ENCODE data around the gene LONP2.
"Not testable (repeated sequence)": the region's sequence is repeated elsewhere in the genome, so short reads cannot be mapped to it uniquely, and the experiment has no call there.

The LONP2 gene

DNA sequence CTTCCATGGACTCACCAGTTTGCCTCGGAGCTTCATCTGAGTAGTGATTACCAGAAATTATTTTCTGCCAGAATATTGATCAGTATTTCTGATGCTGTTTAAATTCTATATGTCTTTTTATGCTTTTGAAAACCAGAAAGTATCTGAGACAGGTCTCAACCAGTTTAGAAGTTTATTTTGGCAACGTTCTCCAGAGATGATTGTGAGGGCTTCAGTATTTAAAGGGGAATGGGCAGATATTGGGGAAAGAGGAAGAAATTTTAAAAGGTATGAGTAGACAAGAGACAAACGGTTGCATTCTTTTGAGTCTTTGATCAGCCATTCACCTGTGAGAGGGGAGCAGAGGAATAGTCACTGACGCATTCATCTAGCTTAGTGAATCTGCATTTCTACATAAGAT, 47.7 kb downstream of the LONP2 start:
- no peak for DNase-seq

DNA sequence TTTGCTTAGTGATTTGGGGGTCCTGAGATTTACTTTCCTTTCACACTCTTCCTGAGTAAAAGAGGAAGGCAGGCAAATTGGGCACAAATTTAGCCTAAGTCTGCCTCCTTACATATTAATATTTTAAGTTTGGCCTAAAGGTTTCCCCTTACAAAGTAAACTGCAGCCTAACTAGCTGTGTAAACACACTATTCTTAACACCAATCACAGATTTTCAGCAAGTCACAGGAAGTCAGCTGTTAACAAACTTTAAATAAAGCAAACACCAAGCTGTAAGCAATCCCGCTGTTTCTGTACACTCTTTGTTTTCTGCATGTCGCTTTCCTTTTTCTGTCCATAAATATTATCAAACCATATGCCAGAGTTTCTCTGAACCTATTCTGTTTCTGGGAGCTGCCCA, 48.4 kb downstream of the LONP2 start:
- no peak for DNase-seq

DNA sequence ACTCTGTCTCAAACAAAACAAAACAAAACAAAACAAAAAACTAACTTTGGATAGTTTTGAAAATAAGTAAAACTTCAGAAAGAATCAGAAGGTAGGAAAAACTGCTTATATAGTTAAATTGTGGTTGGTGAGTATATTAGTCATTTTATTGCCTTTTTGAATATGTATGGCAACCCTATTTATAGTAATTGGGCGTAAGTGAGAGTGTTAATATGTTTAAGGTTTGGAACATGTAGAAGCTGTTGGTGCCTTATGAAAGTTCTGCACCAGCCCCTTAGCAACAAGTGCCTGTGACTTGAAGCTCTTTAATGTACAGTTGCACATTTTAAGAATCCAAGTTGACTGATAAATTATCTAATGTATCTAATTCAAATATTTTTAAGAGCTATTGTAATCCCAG, 50.6 kb downstream of the LONP2 start:
- DNase-seq, result no peak

DNA sequence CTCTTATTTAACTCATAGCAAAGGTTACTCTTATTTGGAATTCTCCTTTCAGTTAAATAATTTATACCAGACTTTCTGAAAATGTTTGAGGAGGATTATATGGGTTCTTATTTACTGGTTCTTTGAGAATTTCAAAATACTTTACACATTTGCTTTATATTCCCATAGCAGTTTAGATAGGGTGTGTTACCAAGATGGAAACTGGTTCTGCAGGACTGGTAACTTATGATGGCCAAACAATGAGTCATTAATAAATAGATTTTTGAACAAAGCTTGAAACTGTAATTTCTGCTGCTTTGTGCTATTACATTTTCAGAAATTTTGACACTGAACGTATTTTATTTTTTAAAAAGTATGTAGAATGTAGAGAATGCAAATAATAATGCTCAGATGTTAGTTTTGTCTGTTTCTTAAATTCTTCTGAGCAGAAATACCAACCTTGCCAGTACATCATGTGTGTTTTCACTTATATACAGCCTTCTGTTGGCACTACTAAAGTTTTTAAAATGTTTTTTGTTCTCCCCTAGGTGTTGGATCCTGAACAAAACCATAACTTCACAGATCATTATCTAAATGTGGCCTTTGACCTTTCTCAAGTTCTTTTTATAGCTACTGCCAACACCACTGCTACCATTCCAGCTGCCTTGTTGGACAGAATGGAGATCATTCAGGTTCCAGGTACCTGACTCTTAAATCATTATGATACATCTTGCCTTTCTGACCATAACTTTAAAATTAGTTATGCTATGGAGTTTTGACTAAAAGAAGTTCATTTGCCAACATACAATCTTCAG, 51.6 kb downstream of the LONP2 start:
- DNase-seq, result no peak

DNA sequence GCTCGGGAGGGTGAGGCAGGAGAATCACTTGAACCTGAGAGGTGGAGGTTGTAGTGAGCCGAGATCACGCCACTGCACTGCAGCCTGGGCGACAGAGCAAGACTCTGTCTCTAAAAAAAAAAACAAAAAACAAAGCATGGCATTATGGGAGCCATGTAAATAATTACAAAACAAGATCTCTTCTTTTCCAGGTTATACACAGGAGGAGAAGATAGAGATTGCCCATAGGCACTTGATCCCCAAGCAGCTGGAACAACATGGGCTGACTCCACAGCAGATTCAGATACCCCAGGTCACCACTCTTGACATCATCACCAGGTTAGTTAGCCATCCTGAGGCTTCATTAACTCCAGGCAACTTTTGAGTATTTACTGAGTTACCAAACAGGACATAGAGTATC, 55.4 kb downstream of the LONP2 start:
- no peak for DNase-seq

DNA sequence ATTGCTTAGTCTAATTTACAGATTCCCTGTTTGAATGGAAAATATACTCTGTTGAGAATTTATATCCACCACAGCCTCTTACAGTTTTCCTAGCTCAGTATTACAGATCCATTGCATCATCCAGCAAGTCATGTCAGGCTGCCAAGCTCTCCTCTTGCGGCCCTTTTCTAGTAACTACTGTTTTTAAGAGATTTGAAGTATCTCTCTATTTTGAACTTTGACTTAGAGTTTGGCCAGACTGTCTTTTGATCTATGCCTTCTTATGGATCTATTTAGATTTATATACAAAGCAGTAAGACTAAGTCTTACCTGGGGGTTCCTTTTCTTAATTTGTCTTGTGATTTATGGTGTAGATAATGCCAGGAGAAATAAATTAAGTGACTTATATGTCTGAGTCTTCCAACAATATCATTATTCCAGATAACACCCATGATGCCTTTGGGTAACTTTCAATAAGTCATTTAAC, 56.3 kb downstream of the LONP2 start:
- DNase-seq, result no peak

DNA sequence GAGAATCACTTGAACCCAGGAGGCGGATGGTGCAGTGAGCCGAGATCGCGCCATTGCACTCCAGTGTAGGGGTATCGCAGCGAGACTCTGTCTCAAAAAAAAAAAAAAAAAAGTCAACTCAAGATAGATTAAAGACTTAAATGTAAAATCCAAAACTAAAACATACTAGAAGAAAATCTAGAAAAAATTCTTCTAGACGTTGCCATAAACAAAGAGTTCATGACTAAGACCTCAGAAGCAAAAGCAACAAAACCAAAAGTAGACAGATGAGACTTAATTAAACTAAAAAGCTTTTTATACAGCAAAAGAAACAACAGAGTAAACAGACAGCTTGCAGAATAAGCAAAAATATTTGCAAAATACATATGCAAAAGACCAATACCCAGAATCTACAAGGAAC, 64.4 kb downstream of the LONP2 start:
- DNase-seq, result no peak

DNA sequence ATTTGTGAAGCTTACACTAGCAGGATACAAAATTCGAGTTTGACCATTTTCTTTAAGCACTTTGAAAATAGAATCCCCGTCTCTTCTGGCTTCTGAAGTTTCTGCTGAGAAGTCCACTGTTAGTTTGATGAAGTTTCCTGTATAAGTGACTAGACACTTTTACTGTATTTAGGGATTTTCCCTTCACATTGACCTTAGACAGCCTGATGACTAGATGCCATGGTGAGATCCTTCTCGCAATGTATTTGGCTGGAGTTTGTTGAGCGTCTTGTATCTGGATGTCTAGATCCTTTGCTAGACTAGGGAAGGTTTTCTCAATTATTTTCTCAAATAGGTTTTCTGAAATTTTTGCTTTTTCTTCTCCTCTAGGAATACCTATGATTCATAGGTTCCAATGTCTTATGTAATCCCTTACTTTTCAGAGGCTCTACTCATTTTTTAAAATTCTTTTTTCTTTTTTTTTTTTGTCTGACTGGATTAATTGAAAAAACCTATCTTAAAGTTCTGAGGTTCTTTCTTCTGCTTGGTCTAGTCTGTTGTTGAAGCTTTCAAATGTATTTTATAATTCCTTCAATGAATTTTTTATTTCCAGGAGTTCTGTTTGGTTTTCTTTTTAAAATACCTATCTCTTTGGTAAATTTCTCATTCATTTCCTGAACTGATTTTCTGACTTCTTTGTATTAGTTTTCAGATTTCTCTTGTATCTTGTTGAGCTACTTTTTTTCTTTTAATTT, 67.0 kb downstream of the LONP2 start:
- DNase-seq, result no peak

DNA sequence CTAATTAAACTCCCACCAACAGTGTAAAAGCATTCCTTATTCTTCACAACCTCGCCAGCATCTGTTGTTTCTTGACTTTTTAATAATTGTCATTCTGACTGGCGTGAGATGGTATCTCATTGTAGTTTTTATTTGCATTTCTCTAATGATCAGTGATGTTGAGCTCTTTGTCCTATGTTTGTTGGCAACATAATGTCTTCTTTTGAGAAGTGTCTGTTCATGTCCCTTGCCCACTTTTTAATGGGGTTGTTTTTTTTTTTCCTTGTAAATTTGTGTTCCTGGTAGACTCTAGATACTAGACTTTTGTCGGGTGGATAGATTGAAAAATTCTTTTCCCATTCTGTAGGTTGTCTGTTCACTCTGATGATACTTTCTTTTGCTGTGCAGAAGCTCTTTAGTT, 69.8 kb downstream of the LONP2 start:
- not testable (repeated sequence) for DNase-seq

DNA sequence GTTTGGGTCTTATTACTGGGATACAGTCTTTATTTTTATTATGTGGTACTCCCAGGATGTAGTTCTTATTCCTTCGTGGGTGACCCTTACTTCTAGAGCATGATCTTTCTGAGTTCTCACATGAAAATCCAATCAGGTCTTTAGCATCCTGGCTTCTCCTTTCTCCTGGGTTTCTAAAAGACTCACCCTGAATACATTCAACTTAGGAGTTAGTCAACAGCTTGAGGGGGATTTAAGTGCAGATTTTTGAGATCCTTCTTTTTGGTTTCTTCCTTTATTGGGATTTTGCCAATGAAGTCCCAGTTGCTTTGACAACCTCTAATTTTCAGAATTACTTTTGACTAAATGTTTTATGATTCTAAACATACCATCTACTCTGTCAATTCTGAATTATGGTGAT, 72.9 kb downstream of the LONP2 start:
- DNase-seq, result no peak

DNA sequence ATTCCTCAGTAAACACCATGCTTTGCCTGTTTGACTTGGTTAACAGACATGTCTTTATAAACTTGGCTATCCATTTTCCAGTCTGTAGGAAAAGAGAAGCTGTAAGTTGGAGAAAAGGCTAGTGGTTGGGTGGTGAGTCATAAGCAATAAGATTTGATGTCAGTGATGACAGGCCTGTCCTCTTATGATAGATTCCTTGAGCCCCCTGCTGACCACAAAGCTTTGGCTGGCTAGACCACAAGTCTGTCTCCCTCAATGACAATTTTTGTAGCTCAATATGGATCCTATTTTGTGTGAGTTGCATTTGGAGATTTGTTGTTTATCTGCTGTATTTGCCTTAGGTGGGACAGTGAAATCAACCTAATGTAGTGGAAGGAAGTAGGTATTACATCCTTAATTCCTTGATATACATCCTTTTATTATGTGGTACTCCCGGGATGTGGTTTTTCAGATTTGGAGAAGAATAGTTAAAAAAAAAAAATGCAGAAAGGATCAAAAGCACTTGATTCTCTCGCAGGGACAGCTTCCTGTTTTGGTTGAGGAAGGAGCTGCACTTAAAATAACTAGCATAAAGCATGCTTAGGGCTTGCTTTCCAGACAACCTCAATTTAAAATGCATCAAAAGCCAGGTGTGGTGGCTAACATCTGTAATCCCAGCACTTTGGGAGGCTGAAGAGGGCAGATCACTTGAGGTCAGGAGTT, 73.7 kb downstream of the LONP2 start:
- DNase-seq, result no peak

DNA sequence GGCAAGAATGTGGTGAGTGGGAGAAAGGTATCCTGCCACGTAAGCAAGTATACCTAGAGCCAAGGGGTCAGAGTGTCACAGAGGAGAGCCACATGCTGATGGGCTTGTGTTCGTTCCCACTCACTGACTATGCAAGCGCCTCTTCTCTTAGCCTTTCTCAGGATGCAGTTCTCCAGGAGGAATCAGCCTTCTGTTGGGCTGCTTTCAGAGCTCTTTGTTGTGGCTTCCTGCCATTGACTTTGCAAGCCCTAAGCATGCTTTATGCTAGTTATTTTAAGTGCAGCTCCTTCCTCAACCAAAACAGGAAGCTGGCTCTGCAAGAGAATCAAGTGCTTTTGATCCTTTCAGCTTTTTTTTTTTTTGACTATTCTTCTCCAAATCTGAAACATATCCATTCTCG, 74.5 kb downstream of the LONP2 start:
- no peak for DNase-seq

DNA sequence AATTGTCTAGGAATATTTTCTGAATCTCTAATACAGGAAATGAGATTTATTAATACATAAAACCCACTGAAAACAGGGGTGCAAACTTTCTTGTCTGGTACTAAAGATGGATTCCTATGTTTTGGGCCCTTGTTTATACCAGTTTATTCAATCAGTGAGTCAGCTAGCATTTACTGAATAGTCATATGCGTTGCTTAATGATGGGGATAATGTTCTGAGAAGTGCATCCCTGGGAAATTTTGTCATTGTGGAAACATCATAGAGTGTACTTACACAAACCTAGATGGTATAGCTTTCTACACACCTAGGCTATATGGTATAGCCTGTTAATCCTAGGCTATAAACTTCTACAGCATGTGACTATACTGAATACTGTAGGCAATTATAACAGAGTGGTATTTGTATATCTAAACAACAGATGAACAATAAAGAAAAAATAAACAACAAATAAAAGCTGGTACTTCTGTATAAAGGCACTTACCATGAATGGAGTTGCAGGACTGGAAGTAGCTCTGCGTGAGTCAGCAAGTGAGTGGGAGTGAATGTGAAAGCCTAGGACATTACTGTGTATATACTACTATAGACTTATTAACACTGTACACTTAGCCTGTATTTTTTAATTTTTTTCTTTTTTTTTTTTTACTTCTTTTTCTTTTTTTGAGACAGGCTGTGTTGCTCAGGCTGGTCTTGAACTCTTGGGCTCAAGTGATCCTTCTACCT, 77.4 kb downstream of the LONP2 start:
- DNase-seq, result no peak

DNA sequence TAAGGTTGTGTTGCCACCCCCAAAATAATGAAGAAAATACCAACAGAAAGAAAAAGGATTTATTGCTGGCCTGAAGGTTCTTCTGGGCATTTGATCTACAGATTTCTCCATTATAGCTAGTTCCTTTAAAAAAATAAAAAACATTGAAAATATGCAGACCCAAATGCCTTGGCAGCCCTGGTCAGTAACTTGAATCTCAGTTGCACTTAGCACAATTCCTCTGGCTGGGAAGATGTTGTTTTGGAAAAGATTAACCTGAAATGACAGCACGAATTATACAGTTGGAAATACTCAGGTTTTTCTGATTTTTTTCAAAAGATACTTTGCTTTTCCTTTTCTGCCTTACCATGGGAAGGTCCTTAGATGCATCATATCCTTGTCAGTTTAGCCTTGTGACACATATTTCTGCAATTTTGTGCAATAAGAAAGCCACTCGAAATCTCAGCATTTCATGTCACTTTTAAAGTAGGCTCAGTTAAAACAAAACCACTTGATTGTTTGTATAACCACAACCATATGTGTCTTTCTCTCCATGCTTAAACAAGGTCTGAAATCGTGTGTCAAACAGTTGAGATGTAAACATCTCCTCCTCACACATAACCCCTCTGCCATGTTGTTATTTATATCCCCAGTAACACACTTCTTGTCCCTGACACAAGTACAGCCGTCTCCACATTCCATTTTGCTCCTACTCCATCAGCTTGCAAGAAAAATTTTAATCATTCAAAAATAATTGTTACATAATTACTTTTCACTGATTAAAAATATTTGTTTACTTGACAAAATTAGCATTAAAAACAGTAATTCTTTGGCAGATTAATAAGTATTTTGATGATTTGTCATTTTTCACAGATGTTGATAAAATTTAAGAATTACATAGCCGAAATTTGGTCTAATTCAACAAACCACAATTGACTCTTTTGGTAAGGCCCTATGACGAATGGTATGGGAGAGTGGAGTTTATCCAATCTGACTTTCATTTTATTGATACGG, 80.0 kb downstream of the LONP2 start:
- DNase-seq, result no peak

DNA sequence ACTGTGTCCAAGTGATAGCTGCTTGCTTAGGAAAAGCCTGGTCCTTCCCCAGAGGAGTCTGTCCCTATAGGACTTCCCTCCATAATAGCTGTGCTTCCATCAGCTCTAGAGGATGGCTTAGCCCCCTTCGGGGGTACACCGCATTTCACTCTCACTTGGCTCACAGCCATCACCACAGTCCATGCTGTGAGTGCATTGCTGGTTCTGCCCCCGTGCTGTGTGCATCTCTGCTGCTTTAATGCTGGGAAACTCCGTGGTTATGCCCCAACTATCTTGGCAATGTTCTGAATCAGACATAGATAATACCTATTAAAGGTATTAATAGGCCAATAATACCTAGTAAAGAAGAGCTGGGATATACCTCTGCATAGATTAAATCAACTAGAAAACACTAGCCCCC, 82.8 kb downstream of the LONP2 start:
- DNase-seq, result no peak

DNA sequence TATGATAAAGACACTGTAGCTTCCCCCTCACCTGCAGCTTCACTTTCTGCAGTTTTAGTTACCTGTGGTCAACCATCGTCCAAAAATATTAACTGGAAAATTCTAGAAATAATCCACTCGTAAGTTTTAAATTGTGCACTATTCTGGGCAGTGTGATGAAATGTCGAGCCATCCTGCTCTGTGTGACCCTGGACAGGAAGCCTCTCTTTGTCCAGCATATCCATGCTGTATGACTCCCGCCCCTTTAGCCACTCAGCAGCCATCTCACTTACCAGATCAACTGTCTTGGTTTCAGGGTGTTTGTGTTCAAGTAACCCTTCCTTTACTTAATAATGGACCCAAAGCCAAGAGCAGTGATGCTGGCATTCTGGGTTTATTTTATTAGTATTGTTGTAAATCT, 85.0 kb downstream of the LONP2 start:
- no peak for DNase-seq

DNA sequence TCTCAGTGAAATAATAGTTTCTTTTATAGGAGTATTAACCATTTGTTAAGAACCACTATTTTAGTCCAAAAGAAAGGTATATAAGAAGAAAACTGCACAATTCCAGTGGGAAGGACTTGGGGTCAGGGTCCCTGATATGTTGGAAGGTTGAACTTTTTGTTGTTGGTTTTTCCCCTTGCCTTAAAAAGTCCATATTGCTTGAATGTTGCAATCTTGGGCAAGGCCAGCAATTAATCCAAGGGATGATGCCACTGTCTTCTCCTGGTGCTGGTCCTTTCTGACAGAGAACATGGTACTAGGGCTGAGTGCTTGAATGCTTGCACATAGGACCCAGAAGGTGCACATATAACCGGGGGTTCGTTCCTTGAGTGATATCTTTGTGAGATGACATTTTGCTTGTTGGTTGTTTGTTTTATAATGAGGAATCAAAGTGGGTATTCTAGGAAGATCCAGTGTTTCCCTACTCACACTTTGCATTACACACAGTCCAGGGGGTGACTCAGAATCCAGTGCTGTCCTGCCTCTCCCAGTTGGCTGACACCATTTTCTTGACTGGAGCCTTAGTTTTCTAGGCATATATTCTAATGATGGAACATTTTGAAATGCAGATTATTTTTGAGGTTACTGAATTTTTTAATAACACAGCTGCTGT, 86.2 kb downstream of the LONP2 start:
- DNase-seq, result no peak

DNA sequence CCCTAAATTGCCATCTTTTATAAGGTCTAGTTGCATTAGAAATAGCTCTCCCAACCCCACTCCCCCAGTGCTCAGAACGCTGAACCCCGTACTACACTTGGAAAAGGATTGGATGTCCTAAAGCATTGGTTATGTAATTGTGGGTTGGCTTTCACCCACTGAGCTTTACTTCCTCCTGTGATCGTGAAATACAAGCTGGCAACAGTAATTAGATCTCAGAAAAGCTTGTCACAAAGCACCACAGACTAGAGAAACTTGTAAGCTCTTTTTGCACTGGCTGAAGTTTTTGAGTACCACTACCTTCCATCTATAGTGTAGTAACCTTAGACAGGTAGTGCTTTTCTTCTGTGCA, 86.7 kb downstream of the LONP2 start:
- DNase-seq, result no peak

DNA sequence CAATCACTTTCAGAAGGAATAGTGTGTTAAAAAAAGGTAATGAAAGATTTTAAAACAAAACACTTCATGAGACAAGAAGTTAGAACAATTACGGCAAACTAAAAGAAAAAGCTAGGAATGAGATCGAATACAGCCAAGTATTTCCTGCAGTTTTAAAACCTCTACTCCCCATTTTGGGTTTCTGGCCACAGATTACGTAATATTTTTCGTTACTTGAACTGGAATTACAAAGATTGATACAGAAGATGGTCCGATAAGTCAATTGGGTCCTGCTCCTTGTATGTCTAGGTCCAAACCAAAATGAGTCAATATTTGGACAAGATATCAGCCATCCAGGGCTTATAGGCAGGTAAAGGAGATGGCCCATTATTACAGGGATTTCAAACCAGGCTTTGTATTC, 88.9 kb downstream of the LONP2 start:
- DNase-seq, result no peak

DNA sequence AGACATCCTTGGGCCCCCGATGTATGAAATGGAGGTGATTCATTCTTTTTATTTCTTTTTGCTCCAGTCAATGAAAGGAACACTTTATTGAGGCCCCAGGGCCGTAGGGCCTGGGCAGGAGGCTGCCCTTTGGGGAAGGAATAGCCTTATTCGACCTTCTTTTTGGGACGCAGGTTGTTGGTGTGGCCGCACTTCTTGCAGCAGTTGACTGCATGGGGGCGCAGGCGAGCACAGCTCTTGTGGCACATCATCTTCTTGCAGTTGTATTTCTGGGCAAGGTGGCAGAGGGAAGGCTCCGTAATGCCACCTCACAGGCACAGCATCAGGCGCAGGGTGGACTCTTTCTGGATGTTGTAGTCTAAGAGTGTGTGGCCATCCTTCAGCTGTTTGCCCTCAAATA, 90.2 kb downstream of the LONP2 start:
- DNase-seq, result no peak

DNA sequence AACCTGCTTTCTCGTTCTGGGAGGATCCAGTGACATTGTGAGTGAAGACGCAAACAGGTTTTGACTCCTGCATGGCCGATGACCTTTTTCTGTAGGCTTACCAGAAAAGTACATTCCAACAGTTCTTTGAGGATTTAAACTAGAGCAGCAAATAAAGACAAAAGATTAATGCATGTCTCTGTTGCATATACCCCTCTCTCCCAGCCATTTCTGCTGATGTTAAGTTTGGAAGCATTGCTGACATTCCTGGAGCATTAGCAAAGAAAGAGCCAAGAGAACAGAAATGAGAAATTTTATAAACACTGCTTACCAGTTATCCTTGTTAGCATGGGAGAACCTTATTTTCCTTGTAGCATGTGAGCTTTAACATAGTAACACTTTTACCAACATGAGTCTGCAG, 91.9 kb downstream of the LONP2 start:
- DNase-seq, result no peak

DNA sequence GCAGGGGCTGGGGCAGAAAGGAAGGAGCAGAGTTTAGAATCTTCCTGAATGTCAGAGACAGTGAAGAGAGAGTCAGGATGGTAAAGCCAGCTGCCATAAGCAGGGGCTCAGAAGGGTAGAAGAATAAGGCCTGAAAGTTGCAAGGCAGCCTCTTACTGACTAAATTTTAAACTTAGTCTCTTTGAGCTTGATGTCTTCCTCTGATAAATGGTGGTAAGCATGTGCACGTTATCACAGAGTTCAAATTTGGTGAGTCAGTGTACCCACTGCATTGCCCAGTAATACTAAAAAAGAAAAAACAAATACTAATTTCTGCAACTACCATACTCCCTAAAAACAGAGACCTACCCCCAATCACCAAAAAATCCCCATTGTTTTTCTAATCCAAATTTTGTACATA, 96.0 kb downstream of the LONP2 start:
- no peak for DNase-seq

Measured in eye (tissue), 1 donor.